ENCODE data around the gene NOX4. TPM values are rescaled to one million over a fixed set of nuclear protein-coding genes. Genes with fewer than 3 reads are reported as not detected.

The NOX4 gene
- total RNA-seq: 18.7 and 31.4 TPM in 2 replicates

GRCh38 chr11:89490981-89491690, at the start of gene NOX4:
NOX4 (minus strand) TSS chr11:89491375; CDS start chr11:89491246, 129 bp downstream.

Other genes starting within 250 kb of the NOX4 start
- not detected in 2 replicates for gene TRIM77, start 218.9 kb upstream of the NOX4 start, total RNA-seq